H9 (cell line): ENCODE results near the gene AKAP7. TPM values are rescaled to one million over a fixed set of nuclear protein-coding genes. Genes with fewer than 3 reads are reported as not detected.

Experiments used
- DNase-seq: peaks from one replicate; pipeline ENCODE4 v3.0.0-alpha.2; 2017
- H2AFZ ChIP-seq: one replicate; pipeline ENCODE4 v1.6.1; 2013; ENCODE audit warnings: mild to moderate bottlenecking, low read length, control low read depth, moderate library complexity
- H2AK5ac ChIP-seq: 2 replicates; pipeline ENCODE4 v1.6.1; 2013; ENCODE audit warnings: low read length, control low read depth, mixed read lengths; ENCODE audit not compliant: insufficient read length
- H2BK120ac ChIP-seq: one replicate; pipeline ENCODE4 v1.6.1; 2013; ENCODE audit warnings: low read depth, mild to moderate bottlenecking, low read length, control low read depth, inconsistent platforms; ENCODE audit not compliant: poor library complexity, severe bottlenecking
- H2BK12ac ChIP-seq: 2 replicates; pipeline ENCODE4 v1.6.1; 2013; ENCODE audit warnings: low read length, control low read depth, mixed read lengths, low read depth; ENCODE audit not compliant: insufficient read length
- H2BK15ac ChIP-seq: 2 replicates; pipeline ENCODE4 v1.6.1; 2013; ENCODE audit warnings: low read depth, low read length, control low read depth
- H2BK20ac ChIP-seq: one replicate; pipeline ENCODE4 v1.6.1; 2013; ENCODE audit warnings: low read depth, mild to moderate bottlenecking, low read length, control low read depth, inconsistent platforms; ENCODE audit not compliant: poor library complexity, severe bottlenecking
- H2BK5ac ChIP-seq: 2 replicates; pipeline ENCODE4 v1.6.1; 2013; ENCODE audit warnings: low read length, control low read depth, mixed read lengths; ENCODE audit not compliant: insufficient read length
- H3K14ac ChIP-seq: 2 replicates; pipeline ENCODE4 v1.6.1; 2013; ENCODE audit warnings: low read length, control low read depth; ENCODE audit not compliant: insufficient read depth
- H3K18ac ChIP-seq: 2 replicates; pipeline ENCODE4 v1.6.1; 2013; ENCODE audit warnings: low read depth, mild to moderate bottlenecking, mixed read lengths, low read length, control low read depth; ENCODE audit not compliant: insufficient read length
- H3K23ac ChIP-seq: 2 replicates; pipeline ENCODE4 v1.6.1; 2013; ENCODE audit warnings: low read length, control low read depth, mixed read lengths, low read depth; ENCODE audit not compliant: insufficient read length
- H3K23me2 ChIP-seq: 2 replicates; pipeline ENCODE4 v1.6.1; 2013; ENCODE audit warnings: low read depth, mild to moderate bottlenecking, mixed read lengths, low read length, control low read depth; ENCODE audit not compliant: insufficient read length, poor library complexity, severe bottlenecking
- H3K27ac ChIP-seq: 2 replicates; pipeline ENCODE4 v1.5.1; 2013; ENCODE audit warnings: low read length, control low read depth, mixed read lengths, low read depth; ENCODE audit not compliant: insufficient read length
- H3K27me3 ChIP-seq: 2 replicates; pipeline ENCODE4 v1.6.1; 2013; ENCODE audit warnings: low read length, control low read depth, inconsistent platforms; ENCODE audit not compliant: insufficient read depth
- H3K4ac ChIP-seq: 2 replicates; pipeline ENCODE4 v1.6.1; 2013; ENCODE audit warnings: low read depth, mild to moderate bottlenecking, control low read depth, inconsistent platforms, low read length, moderate library complexity
- H3K4me1 ChIP-seq: 2 replicates; pipeline ENCODE4 v1.6.1; 2013; ENCODE audit warnings: low read length, control low read depth, inconsistent platforms; ENCODE audit not compliant: insufficient read depth
- H3K4me2 ChIP-seq: 2 replicates; pipeline ENCODE4 v1.6.1; 2013; ENCODE audit warnings: low read length, control low read depth, mixed read lengths; ENCODE audit not compliant: insufficient read length, insufficient read depth
- H3K56ac ChIP-seq: 2 replicates; pipeline ENCODE4 v1.6.1; 2013; ENCODE audit warnings: low read depth, mild to moderate bottlenecking, mixed read lengths, low read length, control low read depth; ENCODE audit not compliant: insufficient read length
- H3K79me1 ChIP-seq: 2 replicates; pipeline ENCODE4 v1.6.1; 2013; ENCODE audit warnings: low read depth, mild to moderate bottlenecking, moderate library complexity, low read length, control low read depth, inconsistent platforms; ENCODE audit not compliant: insufficient read depth, poor library complexity, severe bottlenecking
- H3K79me2 ChIP-seq: 2 replicates; pipeline ENCODE4 v1.6.1; 2013; ENCODE audit warnings: low read length, control low read depth, inconsistent platforms; ENCODE audit not compliant: insufficient read depth
- H3K9ac ChIP-seq: 2 replicates; pipeline ENCODE4 v1.6.1; 2013; ENCODE audit warnings: low read length, control low read depth, mixed read lengths; ENCODE audit not compliant: insufficient read length; ENCODE audit errors: extremely low read depth
- H3K9me3 ChIP-seq: one replicate; pipeline ENCODE4 v1.6.1; 2013; ENCODE audit warnings: low read depth, low read length, inconsistent platforms; ENCODE audit not compliant: control insufficient read depth
- H3T11ph ChIP-seq: one replicate; pipeline ENCODE4 v1.6.1; 2013; ENCODE audit warnings: mild to moderate bottlenecking, low read length, control low read depth, inconsistent platforms
- H4K20me1 ChIP-seq: one replicate; pipeline ENCODE4 v1.6.1; 2013; ENCODE audit not compliant: control insufficient read depth, insufficient read length, insufficient read depth
- H4K5ac ChIP-seq: 2 replicates; pipeline ENCODE4 v1.6.1; 2013; ENCODE audit warnings: low read depth, mild to moderate bottlenecking, mixed read lengths, low read length, control low read depth; ENCODE audit not compliant: insufficient read length
- H4K8ac ChIP-seq: replicated peaks from 2 replicates; pipeline ENCODE4 v1.6.1; 2013; ENCODE audit warnings: low read length, control low read depth, mixed read lengths, low read depth; ENCODE audit not compliant: insufficient read length
- H4K91ac ChIP-seq: 2 replicates; pipeline ENCODE4 v1.6.1; 2013; ENCODE audit warnings: low read depth, mild to moderate bottlenecking, moderate library complexity, mixed read lengths, low read length, control low read depth; ENCODE audit not compliant: insufficient read length
- H3K27ac Mint-ChIP-seq, 3 experiments: 2 replicates in 2 of 3; 3 replicates in 1 of 3; pipeline ENCODE4 v1.8.0; 2020 to 2021; ENCODE audit warnings: mixed read lengths in 3 of 3, mild to moderate bottlenecking in 1 of 3, moderate library complexity in 1 of 3
- H3K27me3 Mint-ChIP-seq: 2 replicates; pipeline ENCODE4 v1.8.0; 2021; ENCODE audit warnings: low read depth, mild to moderate bottlenecking, moderate library complexity, mixed read lengths
- H3K36me3 Mint-ChIP-seq, 3 experiments: 2 replicates in 2 of 3; 3 replicates in 1 of 3; pipeline ENCODE4 v1.8.0; 2020 to 2021; ENCODE audit warnings: low read depth in 3 of 3, mixed read lengths in 3 of 3; ENCODE audit not compliant: insufficient read depth in 1 of 3
- H3K4me1 Mint-ChIP-seq, 2 experiments: 2 replicates each; pipeline ENCODE4 v1.8.0; 2020; ENCODE audit warnings: mixed read lengths in 2 of 2
- H3K4me3 Mint-ChIP-seq, 2 experiments: 2 replicates in 1 of 2; 3 replicates in 1 of 2; pipeline ENCODE4 v1.8.0; 2020 to 2021; ENCODE audit warnings: mild to moderate bottlenecking in 2 of 2, mixed read lengths in 2 of 2, moderate library complexity in 1 of 2
- H3K9me3 Mint-ChIP-seq, 2 experiments: 2 replicates in 1 of 2; 3 replicates in 1 of 2; pipeline ENCODE4 v1.8.0; 2020; ENCODE audit warnings: mild to moderate bottlenecking in 2 of 2, mixed read lengths in 2 of 2, moderate library complexity in 1 of 2
- WGBS: extraction: QIAGEN DNeasy Blood & Tissue Kit; methylation state at CpG from one replicate; pipeline ENCODE4 v1.1.7; 2013; ENCODE audit warnings: missing lambda C conversion rate, low lambda C conversion rate, mixed read lengths; ENCODE audit not compliant: insufficient read length; ENCODE audit errors: extremely low coverage; 5-methylcytosine and 5-hydroxymethylcytosine counted together
- total RNA-seq: library from RNA; stranded (reverse); gene quantifications from 2 replicates; pipeline ENCODE4 v1.2.1, GENCODE V29; 2021
- TF ChIP-seq, protein P1 (sequence below): fragments of 200-600 bp; sonication (generic); conservative IDR thresholded peaks from 3 replicates; pipeline ENCODE4 v1.8.0; 2021; ENCODE audit warnings: antibody characterized with exemption, mild to moderate bottlenecking

Gene AKAP7
- total RNA-seq, 1 experiment from 2014 or later = 9.8 TPM

DNA sequence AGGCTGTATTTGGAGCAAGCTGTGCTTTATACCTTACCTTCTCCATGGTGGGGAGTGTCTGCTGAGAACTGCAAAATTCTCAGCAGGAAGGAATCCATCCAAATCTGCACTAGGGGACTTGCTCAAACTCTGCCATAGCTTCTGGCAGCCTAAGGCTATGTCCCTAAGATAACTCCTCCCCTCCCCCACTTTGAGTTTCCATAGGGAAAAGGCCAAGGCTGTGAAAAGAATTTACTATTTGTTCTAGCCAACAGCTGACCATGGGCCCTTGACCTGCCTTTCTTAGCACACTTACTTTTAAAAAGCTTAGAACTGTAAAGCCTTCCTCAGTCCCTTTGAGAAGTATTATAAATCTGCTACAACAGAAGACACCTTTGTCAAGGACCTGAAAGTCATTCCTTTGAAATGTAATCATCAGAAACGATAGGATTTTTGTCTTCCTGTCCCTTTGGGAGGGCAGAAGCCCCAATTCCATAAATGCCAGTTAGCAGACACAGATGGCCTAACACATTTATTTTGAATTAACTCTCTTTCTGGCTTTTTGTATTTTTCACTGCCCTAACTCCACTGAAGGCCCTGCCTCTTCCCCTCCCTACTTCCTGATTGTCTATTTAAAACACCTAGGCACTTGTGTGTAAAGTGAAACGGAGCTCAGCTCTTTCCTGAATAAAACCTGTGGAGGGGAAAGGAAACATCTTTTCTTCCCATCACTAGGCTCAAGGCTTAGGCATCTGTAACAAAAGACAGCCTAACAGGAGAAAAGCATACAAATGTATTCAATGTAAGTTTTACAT lies 157.1 kb downstream of the AKAP7 start:
- Mint-ChIP-seq H3K4me1 (peaks cover 39 to 59% of the 10 kb centered on the region in 2 experiments), H3K9me3 (peaks cover 0 to 5% of the 10 kb centered on the region in 2 experiments; a peak in 2 of 5 replicates), H3K27me3 (no peaks in the 10 kb centered on the region), H3K36me3 (peaks cover 7 to 11% (median 9%) of the 10 kb centered on the region in 3 experiments; a peak in 5 of 7 replicates), H3K27ac (peak overlapping the region; percentile 85 to 87 (median 86)), H3K4me3 (no peak overlapping the region)
- Histone ChIP-seq H2BK15ac (no peak overlapping the region), H4K8ac (no peak overlapping the region), H3K4ac (no peak overlapping the region), H2AK5ac (no peak overlapping the region), H3K9me3 (no peaks in the 10 kb centered on the region), H3K27ac (peak overlapping the region; percentile 3), H3K23me2 (no peaks in the 10 kb centered on the region), H2BK120ac (no peak overlapping the region), H3T11ph (no peak overlapping the region), H3K14ac (no peak overlapping the region; the same call in 1 of the 2 replicates), H3K27me3 (no peaks in the 10 kb centered on the region), H3K4me2 (no peak overlapping the region), H4K20me1 (no peaks in the 10 kb centered on the region), H3K79me2 (no peaks in the 10 kb centered on the region; the same call in 1 of the 2 replicates), H3K79me1 (no peaks in the 10 kb centered on the region), H2AFZ (no peak overlapping the region), H3K9ac (no peak overlapping the region), H3K23ac (no peak overlapping the region), H3K4me1 (peaks cover 10% of the 10 kb centered on the region), H3K18ac (no peak overlapping the region), H2BK12ac (no peak overlapping the region), H2BK5ac (no peak overlapping the region), H4K91ac (no peak overlapping the region), H2BK20ac (no peak overlapping the region), H3K56ac (no peak overlapping the region), H4K5ac (no peak overlapping the region)
- no CpG with 5 or more reads among the region's 2 CpGs for WGBS
- DNase-seq = no peak
- TF ChIP-seq, protein P1, sequence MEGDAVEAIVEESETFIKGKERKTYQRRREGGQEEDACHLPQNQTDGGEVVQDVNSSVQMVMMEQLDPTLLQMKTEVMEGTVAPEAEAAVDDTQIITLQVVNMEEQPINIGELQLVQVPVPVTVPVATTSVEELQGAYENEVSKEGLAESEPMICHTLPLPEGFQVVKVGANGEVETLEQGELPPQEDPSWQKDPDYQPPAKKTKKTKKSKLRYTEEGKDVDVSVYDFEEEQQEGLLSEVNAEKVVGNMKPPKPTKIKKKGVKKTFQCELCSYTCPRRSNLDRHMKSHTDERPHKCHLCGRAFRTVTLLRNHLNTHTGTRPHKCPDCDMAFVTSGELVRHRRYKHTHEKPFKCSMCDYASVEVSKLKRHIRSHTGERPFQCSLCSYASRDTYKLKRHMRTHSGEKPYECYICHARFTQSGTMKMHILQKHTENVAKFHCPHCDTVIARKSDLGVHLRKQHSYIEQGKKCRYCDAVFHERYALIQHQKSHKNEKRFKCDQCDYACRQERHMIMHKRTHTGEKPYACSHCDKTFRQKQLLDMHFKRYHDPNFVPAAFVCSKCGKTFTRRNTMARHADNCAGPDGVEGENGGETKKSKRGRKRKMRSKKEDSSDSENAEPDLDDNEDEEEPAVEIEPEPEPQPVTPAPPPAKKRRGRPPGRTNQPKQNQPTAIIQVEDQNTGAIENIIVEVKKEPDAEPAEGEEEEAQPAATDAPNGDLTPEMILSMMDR = no peak
